HL-60 (cell line): Measurements from ENCODE around the gene GMPR.

Source experiments
- DNase-seq, 2 experiments: peaks; one replicate each; pipeline ENCODE4 v3.0.0-alpha.2; 2010 to 2020; ENCODE audit warnings: low read depth in 1 of 2, low spot score in 1 of 2
- H3K27ac ChIP-seq: fragments of 250-450 bp; sonication (Bioruptor Pico); replicated peaks from 2 replicates; pipeline ENCODE4 v1.5.1; 2020; ENCODE audit warnings: mild to moderate bottlenecking, moderate library complexity
- H3K27me3 ChIP-seq: fragments of 250-450 bp; sonication (Bioruptor Pico); 2 replicates; pipeline ENCODE4 v1.5.1; 2021; ENCODE audit warnings: mild to moderate bottlenecking, moderate library complexity; ENCODE audit not compliant: insufficient read depth, poor library complexity, severe bottlenecking
- H3K4me3 ChIP-seq: replicated peaks from 2 replicates; pipeline ENCODE4 v1.5.1; 2011; ENCODE audit warnings: mild to moderate bottlenecking, control low read depth, low read length; ENCODE audit not compliant: insufficient read depth
- GABPA ChIP-seq: IDR thresholded peaks from 2 replicates; pipeline ENCODE4 v1.6.1; 2012; ENCODE audit warnings: low read depth
- POLR2AphosphoS5 ChIP-seq: IDR thresholded peaks from 2 replicates; pipeline ENCODE4 v1.6.1; 2012; ENCODE audit warnings: low read depth
- SPI1 ChIP-seq: IDR thresholded peaks from 2 replicates; pipeline ENCODE4 v1.6.1; 2012; ENCODE audit warnings: low read depth, mild to moderate bottlenecking, borderline replicate concordance
- TF ChIP-seq, protein P1 (sequence below): IDR thresholded peaks from 2 replicates; pipeline ENCODE4 v1.6.1; 2012; ENCODE audit warnings: low read depth; ENCODE audit not compliant: insufficient replicate concordance
- TF ChIP-seq, protein P2 (sequence below): IDR thresholded peaks from one replicate; pipeline ENCODE4 v1.5.1; 2011; ENCODE audit warnings: low read length, control low read depth, inconsistent platforms; ENCODE audit not compliant: insufficient read depth

Gene GMPR

DNA sequence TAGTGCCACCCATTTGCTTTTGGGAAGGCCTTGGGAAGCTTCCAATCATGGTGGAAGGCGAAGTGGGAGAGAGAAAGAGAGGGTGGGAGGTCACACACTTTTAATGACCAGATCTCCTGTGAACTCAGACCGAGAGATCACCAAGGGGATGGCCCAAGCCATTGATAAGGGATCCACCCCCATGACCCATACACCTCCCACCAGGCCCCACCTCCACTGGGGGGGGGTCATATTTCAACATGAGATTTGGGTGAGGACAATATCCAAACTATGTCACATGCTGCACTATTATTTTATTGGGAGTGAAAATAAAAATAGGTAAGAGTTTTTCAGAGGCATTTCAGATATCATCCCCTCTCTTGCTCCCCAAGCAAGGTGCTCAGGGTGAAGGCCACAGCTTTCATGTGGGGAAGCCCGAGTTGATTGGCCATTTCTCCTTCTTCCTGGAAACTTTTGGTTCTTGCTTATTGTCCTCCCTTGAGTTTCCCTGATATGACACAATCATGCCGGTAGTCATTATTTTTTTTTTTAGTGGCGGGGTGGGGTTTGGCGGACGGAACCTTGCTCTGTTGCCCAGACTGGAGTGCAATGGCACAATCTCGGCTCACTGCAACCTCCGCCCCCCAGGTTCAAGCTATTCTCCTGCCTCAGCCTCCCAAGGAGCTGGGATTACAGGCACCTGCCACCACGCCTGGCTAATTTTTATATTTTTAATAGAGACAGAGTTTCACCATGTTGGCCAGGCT lies 15.2 kb downstream of the GMPR start:
- DNase-seq, result no peak
- H3K4me3 ChIP-seq, result no peak overlapping the region
- TF ChIP-seq, protein P1, sequence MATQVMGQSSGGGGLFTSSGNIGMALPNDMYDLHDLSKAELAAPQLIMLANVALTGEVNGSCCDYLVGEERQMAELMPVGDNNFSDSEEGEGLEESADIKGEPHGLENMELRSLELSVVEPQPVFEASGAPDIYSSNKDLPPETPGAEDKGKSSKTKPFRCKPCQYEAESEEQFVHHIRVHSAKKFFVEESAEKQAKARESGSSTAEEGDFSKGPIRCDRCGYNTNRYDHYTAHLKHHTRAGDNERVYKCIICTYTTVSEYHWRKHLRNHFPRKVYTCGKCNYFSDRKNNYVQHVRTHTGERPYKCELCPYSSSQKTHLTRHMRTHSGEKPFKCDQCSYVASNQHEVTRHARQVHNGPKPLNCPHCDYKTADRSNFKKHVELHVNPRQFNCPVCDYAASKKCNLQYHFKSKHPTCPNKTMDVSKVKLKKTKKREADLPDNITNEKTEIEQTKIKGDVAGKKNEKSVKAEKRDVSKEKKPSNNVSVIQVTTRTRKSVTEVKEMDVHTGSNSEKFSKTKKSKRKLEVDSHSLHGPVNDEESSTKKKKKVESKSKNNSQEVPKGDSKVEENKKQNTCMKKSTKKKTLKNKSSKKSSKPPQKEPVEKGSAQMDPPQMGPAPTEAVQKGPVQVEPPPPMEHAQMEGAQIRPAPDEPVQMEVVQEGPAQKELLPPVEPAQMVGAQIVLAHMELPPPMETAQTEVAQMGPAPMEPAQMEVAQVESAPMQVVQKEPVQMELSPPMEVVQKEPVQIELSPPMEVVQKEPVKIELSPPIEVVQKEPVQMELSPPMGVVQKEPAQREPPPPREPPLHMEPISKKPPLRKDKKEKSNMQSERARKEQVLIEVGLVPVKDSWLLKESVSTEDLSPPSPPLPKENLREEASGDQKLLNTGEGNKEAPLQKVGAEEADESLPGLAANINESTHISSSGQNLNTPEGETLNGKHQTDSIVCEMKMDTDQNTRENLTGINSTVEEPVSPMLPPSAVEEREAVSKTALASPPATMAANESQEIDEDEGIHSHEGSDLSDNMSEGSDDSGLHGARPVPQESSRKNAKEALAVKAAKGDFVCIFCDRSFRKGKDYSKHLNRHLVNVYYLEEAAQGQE, result no peak
- TF ChIP-seq GABPA (no peak), POLR2AphosphoS5 (no peak), SPI1 (no peak)
- TF ChIP-seq, protein P2, sequence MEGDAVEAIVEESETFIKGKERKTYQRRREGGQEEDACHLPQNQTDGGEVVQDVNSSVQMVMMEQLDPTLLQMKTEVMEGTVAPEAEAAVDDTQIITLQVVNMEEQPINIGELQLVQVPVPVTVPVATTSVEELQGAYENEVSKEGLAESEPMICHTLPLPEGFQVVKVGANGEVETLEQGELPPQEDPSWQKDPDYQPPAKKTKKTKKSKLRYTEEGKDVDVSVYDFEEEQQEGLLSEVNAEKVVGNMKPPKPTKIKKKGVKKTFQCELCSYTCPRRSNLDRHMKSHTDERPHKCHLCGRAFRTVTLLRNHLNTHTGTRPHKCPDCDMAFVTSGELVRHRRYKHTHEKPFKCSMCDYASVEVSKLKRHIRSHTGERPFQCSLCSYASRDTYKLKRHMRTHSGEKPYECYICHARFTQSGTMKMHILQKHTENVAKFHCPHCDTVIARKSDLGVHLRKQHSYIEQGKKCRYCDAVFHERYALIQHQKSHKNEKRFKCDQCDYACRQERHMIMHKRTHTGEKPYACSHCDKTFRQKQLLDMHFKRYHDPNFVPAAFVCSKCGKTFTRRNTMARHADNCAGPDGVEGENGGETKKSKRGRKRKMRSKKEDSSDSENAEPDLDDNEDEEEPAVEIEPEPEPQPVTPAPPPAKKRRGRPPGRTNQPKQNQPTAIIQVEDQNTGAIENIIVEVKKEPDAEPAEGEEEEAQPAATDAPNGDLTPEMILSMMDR, result no peak
- no peaks in the 10 kb centered on the region for H3K27me3 ChIP-seq
- no peak overlapping the region for H3K27ac ChIP-seq

DNA sequence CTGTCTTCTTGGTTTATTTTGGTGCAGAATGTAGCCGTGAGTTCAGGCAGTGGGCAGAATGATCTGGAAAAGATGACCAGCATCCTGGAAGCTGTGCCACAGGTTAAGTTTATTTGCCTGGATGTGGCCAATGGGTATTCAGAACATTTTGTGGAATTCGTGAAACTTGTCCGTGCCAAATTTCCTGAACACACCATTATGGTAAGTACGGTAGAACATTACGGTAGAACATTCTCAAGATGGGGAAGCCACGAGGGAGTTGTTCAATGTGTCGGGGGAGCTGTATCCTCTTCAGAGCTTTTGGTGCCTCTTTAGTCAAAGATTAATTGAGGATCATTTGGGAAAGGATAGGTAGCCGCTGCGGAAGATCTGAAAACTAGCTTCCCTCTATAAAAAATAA lies 16.1 kb downstream of the GMPR start:
- TF ChIP-seq, protein P2, result no peak

DNA sequence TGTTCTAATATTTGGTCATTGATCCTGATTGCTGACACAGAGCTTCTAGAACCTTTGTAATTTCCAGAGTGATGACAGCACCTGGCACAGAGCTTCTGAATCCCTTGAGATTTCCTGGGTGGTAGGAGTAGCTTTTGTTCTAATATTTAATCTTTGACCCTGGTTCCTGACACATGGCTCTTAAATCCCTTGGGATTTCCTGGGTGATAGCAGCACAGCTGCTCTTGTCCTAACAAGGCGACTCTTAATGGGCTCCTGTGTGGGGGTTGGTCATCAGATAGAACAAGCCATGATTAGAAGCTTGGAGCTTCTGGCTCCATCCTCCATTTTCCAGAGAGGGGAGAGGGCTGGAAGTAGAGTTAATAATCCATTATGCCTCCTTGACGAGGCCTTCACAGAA lies 18.4 kb downstream of the GMPR start:
- no peak for DNase-seq
- TF ChIP-seq POLR2AphosphoS5, result no peak
- no peak for TF ChIP-seq SPI1
- TF ChIP-seq, protein P2, result no peak
- TF ChIP-seq GABPA, result no peak
- Histone ChIP-seq H3K27me3 (no peaks in the 10 kb centered on the region), H3K4me3 (no peak overlapping the region), H3K27ac (no peak overlapping the region)

More for the DNA sequence above, 16.1 kb downstream of the GMPR start:
- Histone ChIP-seq H3K27me3 (no peaks in the 10 kb centered on the region), H3K27ac (no peak overlapping the region), H3K4me3 (no peak overlapping the region)
- no peak for DNase-seq

DNA sequence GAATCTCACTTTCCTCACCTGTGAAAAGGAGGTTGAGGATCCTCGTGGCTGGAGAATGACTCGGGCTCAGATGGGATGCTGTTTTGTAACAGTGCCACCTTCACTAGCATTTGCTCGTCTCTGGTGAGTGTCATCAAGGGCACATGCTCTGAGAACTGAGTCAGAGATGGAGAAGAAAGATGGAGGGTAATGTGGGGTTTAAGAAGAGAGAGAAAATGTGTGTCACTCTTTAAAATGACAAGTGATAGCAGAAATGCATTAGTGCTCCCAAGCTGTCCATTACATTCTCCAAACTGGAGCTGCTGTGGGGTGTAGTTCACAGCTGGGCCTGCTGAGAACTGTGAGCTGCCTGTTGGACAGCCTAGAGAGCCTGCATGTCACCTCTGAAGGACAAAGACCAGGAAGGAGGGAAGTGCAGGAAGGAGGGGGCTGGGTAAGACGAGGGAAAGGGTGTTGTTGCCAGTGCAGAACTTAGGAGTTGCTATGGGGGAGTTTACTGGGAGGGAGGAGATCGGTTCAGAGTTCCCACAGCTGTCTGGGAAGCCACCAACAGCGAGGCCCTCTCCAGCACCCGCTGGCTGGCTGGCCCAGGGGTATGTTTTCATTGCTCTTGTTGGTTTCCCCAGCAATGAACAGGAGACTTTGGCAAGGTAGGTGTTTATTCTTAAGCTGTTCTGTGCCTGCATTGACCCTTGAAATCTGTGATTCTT lies 19.8 kb downstream of the GMPR start:
- TF ChIP-seq SPI1 (no peak), GABPA (no peak)
- TF ChIP-seq, protein P1, result no peak
- TF ChIP-seq, protein P2, result no peak
- DNase-seq, result no peak
- no peak overlapping the region for H3K27ac ChIP-seq
- no peak overlapping the region for H3K4me3 ChIP-seq
- no peaks in the 10 kb centered on the region for H3K27me3 ChIP-seq
